A549 treated with AZD9567 at 1 μM for 4 hours (cell line): ENCODE measurements around the gene WAC. TPM values are rescaled to one million over a fixed set of nuclear protein-coding genes. Genes with fewer than 3 reads are reported as not detected.

Experiments
- total RNA-seq: library from RNA; stranded (reverse); fragments of 200-300 nt; extraction: Qiagen RNA extraction; gene quantifications from 5 replicates; pipeline ENCODE4 v1.2.3, GENCODE V29; 2022; ENCODE audit not compliant: insufficient read depth

WAC gene
- 59.5 to 95.6 TPM (median 74.7 TPM) in 5 replicates for total RNA-seq

GRCh38 chr10:28532337-28533185, at the start of gene WAC:
Gene WAC (plus strand): TSS chr10:28533118. CDS start chr10:28533580, 462 bp downstream.

Other genes starting within 250 kb of the WAC start
- gene MPP7, start 230.1 kb upstream of the WAC start, total RNA-seq = 0.09 to 0.26 TPM (median 0.21 TPM) in 4 of 5 replicates, not detected in the other
- gene BAMBI, start 144.4 kb downstream of the WAC start, total RNA-seq = 8.3 to 11.6 TPM (median 10.4 TPM) in 5 replicates